Midbrain (tissue), 1 donor: ENCODE data around the gene TTI1.

Experiments
- DNase-seq: peaks from one replicate; lab custom pipeline; 2025; lab: John Stamatoyannopoulos, UW

Gene TTI1

GRCh38 chr20:38054647-38055046 lies 21.4 kb upstream of the TTI1 start:
- no peak for DNase-seq

DNA sequence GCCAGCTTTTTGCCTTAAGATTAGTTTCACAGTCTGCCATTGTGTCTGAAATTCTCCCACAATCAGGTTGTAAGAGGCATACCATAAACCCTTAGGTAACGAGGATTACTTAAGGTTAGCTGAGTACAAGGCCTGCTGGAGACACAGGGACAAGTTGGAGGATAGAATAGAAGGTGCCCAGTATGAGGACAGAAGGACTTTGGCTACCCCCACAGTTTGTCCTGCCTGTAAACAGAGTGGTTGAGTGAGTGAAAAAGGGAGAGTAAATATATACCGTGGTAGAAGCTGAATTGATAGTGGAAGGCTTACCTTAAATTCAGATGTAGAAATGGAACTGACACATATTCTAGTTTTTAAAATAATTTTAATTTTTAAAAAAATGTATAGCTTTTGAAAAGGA lies 19.6 kb upstream of the TTI1 start:
- no peak for DNase-seq

GRCh38 chr20:38050686-38051085 lies 17.4 kb upstream of the TTI1 start:
- DNase-seq = no peak

- DNase-seq = no peak
Observed at GRCh38 chr20:38049800-38050199, 16.5 kb upstream of the TTI1 start.

- no peak for DNase-seq
Observed at GRCh38 chr20:38046572-38046971, 13.3 kb upstream of the TTI1 start.

DNA sequence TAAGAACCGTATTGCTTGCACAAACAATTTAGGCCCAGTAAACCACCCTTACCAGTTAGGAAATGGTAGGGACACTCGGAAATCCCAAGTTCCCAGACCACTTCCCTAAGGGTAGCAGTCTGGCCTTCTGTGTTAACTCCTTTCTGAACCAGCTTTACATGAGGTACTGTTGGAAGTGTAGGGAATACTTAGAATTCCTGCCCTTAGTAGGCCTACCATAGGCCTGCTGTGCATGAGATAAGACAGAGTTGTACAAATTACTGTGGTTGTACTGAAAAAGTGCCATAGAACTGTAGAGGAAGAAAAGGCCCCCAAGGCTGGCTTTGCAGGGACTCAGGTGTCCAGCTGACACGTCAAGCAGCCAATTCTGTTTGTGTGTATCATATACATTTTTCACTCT lies 11.4 kb upstream of the TTI1 start:
- DNase-seq = no peak

GRCh38 chr20:38043512-38044300 lies 10.4 kb upstream of the TTI1 start:
- DNase-seq = no peak

- no peak for DNase-seq
Observed at GRCh38 chr20:38040276-38040675, 7.0 kb upstream of the TTI1 start.

DNA sequence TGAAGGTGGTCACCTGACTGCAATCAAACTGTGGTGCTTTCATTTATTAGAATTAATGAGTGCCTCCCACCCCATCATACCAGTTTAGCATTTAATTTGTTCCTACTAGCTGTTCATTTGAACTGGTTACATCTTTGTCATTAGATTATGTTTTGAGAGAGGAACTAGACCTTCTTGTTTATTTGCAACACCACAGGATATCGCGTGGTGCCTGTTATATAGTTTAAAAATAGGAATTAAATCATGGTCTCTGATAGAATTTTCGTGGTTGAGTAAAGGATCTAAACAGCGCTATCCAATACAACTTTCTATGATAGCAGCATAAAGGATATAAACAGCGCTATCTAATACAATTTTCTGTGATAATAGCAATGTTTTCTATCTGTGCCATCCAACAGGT lies 3.1 kb upstream of the TTI1 start:
- DNase-seq = no peak

DNA sequence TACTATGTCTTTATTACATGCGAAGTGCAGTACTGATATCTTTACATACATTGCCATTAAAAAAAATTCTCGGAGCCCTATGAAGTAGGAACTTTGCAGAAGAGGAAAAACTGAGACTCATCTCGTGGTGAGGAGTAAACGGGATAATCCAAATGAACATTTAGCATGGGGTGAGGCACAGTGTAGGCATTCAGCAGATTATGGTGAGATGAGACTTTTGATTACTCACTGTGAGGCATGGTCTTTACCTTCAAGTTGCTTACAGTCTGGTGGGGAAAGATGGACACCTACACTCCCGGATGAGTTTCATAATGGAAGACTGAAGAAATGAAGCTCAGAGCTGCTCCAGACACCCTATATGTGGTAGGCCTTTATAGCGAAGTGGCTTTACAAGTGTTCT lies 1.7 kb upstream of the TTI1 start:
- no peak for DNase-seq

DNA sequence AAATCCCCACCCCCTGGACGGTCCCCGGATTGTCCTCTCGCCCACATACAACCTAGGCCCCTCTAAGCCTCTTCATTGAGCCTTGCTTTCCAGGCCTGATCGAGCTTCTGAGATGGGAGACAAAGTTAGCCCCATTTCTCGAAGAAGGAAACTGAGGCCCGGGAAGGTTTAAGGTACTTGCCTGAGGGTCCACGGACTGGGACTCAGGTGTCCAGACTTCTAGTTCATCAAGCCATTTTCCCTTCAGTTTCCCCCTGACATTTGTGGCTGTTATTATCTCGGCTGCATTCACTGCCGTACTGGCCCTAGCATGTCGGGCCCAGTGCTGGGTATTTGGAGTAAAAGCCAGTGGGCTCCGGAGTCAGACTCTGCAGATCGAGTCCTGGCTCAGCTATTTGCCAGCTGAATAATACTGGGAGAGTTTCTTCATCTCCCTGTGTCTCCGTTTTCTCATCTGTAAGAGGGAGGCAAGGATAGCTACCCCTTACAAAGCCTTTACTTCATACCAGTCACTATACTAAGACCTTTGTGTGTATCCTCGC lies 923 bp upstream of the TTI1 start:
- DNase-seq = no peak

DNA sequence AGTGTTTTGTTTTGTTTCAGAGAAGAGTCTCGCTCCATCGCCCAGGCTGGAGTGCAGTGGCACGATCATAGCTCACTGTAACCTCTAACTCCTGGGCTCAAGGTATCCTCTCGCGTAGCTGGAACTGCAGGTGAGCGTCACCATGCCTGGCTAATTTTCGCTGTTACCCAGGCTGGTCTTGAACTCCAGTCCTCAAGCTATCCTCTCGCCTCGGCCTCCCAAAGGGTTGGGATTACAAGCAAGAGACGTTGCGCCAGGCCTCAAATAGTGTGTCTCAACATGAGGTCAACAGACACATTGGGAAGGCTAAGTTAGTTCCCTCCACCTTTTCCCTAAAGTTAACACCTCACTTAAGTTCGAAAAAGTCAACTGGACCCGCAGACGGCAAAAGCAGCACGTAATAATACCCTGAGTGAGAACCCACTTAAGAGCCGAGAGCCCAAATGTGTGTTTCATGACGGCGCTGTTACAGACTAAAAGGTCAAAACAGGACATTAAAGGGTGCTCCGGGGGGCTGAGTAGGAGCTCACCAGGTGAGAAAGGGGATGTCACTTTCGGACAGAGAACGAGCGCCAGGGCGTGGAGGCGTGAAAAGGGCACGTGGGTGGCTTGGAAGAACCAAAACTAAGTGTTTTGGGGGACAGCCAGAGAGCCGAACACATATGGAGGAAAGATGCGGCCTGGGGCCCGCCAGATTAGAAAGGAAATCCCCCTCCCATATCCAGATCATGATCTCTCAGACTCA lies 499 bp downstream of the TTI1 start:
- no peak for DNase-seq

- DNase-seq = no peak
Observed at GRCh38 chr20:38031957-38032356, 1.3 kb downstream of the TTI1 start.

DNA sequence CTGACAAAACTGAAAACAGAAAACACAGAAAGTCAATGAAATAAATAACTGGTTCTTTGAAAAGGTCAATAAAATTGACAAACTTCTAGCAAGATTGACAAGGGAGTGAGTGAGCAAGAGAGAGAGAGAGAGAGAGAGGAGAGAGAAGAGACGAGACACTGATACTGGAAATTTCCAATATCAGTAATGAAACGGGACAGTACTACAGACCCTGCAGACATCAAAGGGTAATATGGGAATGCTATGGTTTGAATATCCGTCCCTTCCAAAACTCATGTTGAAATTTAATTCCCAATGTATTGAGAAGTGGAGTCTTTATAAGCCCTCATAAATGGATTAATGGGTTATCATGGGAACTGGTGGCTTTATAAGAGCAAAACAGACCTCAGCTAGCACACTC lies 3.8 kb downstream of the TTI1 start:
- no peak for DNase-seq

- DNase-seq = no peak
Observed at GRCh38 chr20:38024496-38024895, 8.8 kb downstream of the TTI1 start.

DNA sequence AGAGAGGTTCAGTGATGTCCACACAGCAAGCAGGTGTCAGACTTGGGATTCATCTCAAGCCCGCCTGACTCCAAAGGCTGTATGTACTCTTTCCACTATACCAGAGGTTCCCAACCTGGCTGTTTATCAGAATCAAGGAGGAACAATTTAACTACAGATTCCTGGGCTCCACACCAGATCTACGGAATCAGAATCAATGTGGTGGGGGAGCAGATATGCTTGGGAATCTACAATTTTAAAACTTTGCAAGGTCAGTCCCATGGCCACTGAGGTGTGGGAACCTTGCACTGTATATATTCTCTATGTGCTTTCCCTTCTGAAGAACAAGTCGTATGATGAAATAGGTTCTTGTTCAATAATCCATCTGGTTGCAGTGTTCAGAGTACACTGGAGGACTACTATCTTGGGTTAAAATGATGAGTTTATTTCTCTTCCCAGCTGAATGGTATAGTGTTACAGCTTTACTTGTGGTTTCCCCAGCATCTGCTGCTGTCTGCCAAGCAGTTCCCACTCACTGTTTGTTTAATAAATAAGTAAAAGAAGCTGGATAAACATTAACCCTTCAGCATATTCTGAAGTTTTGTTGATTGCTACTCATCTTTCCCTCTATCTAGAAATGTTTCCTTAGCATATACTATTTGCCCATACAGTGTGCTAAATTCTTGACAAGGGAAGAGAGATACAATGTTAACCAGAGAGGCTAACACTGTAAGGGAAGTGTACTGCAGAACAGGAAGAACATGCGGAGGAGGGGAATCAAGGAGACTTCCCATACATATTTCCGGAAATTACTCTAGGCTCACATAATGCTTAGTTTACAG lies 9.9 kb downstream of the TTI1 start:
- no peak for DNase-seq

- DNase-seq = no peak
Observed at GRCh38 chr20:38021087-38021772, 12.0 kb downstream of the TTI1 start.

DNA sequence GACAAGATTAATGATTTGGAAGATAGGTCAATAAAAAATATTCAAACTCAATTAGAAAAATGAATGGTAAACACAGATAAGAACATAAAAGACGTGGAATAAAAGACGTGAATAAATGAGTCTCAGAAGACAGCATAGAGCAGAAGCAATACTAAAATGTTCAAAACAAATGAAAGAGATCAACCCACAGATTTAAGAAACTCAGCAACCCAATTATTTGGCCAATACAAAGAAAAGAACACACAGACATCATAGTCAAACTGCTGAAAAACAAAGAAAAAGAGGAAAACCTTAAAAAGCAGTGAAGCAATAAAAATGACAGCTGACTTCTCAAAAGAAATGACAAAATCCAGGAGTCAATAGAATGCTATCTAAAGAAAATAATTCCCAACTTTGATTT lies 14.9 kb downstream of the TTI1 start:
- no peak for DNase-seq

GRCh38 chr20:38017959-38018358 lies 15.3 kb downstream of the TTI1 start:
- DNase-seq = no peak

DNA sequence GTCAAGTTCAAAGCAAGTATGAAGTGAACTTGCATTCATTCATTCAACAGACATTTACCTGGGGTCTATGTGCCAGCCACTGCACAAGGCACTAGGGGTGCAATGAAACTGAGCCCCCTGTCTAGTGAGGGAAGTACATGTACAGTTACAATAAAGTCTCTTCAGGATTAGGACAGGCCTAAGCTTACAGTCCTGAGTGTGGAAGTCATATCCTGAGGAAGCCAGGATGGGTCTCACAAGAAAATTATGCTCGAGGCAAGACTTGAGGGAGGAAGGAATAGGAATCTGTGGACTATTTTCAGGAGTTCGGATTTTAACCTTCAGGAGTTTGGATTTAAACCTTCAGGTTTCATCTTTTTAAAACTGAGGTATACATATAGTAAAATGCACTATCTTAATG lies 19.4 kb downstream of the TTI1 start:
- DNase-seq = no peak

GRCh38 chr20:38012332-38012731 lies 20.9 kb downstream of the TTI1 start:
- no peak for DNase-seq

- DNase-seq = no peak
Observed at GRCh38 chr20:38011696-38012095, 21.6 kb downstream of the TTI1 start.
